ENCODE results near the gene AOC1.

Gene AOC1

GRCh38 chr7:150869467-150869866, 17.1 kb downstream of the AOC1 start:
- H4K20me1 ChIP-seq (ENCODE audit: insufficient read depth, low read length), result no peaks in the 10 kb centered on the region
- H3F3A ChIP-seq (ENCODE audit: insufficient read depth, low read length), result no peaks in the 10 kb centered on the region
- H3K9ac ChIP-seq (ENCODE audit: low read length), result no peak overlapping the region
- no peak overlapping the region for H3K4me3 ChIP-seq (ENCODE audit: low read depth, low read length, poor library complexity, severe bottlenecking)
- no peak for TF ChIP-seq CTCF (IDR thresholded peaks at IDR 0.05; ENCODE audit: low read length)
- no peak for TF ChIP-seq EZH2 (IDR thresholded peaks at IDR 0.05; ENCODE audit: borderline replicate concordance, low read length)
- peaks cover 11% of the 10 kb centered on the region; the same call in 1 of the 2 replicates for H3K27me3 ChIP-seq (ENCODE audit: insufficient read depth, low read length)
- no peak overlapping the region for H3K27ac ChIP-seq (ENCODE audit: low read depth, low read length, poor library complexity, severe bottlenecking)
- no peak overlapping the region for H3K4me2 ChIP-seq (ENCODE audit: low read length)
- no peaks in the 10 kb centered on the region for H3K36me3 ChIP-seq (ENCODE audit: insufficient read depth, low read length)
- H3K79me2 ChIP-seq (ENCODE audit: insufficient read depth, low read length), result no peaks in the 10 kb centered on the region
- peaks cover 5% of the 10 kb centered on the region; the same call in 1 of the 2 replicates for H3K9me3 ChIP-seq (ENCODE audit: low read length)
- no peak overlapping the region for H2AFZ ChIP-seq (ENCODE audit: low read length)
- no peaks in the 10 kb centered on the region for H3K4me1 ChIP-seq (ENCODE audit: insufficient read depth, low read length, severe bottlenecking)
- H3K9me2 ChIP-seq (ENCODE audit: low read depth, low read length), result no peaks in the 10 kb centered on the region

- Histone ChIP-seq H3F3A (ENCODE audit: insufficient read depth, low read length) (no peaks in the 10 kb centered on the region), H3K4me3 (ENCODE audit: low read depth, low read length, poor library complexity, severe bottlenecking) (no peak overlapping the region), H3K27me3 (ENCODE audit: insufficient read depth, low read length) (peaks cover 13% of the 10 kb centered on the region; the same call in 1 of the 2 replicates), H3K27ac (ENCODE audit: low read depth, low read length, poor library complexity, severe bottlenecking) (no peak overlapping the region), H4K20me1 (ENCODE audit: insufficient read depth, low read length) (no peaks in the 10 kb centered on the region), H3K9me3 (ENCODE audit: low read length) (peaks cover 5% of the 10 kb centered on the region; the same call in 1 of the 2 replicates), H3K79me2 (ENCODE audit: insufficient read depth, low read length) (no peaks in the 10 kb centered on the region), H3K4me2 (ENCODE audit: low read length) (no peak overlapping the region), H3K36me3 (ENCODE audit: insufficient read depth, low read length) (no peaks in the 10 kb centered on the region), H3K4me1 (ENCODE audit: insufficient read depth, low read length, severe bottlenecking) (peaks cover 5% of the 10 kb centered on the region), H3K9me2 (ENCODE audit: low read depth, low read length) (no peaks in the 10 kb centered on the region), H2AFZ (ENCODE audit: low read length) (no peak overlapping the region), H3K9ac (ENCODE audit: low read length) (no peak overlapping the region)
- TF ChIP-seq CTCF (IDR thresholded peaks at IDR 0.05; ENCODE audit: low read length) (no peak), EZH2 (IDR thresholded peaks at IDR 0.05; ENCODE audit: borderline replicate concordance, low read length) (no peak)
Measured at GRCh38 chr7:150871601-150872000, 19.3 kb downstream of the AOC1 start.

GRCh38 chr7:150874401-150875198, 22.3 kb downstream of the AOC1 start:
- no peak overlapping the region for H3K9ac ChIP-seq (ENCODE audit: low read length)
- H3K4me1 ChIP-seq (ENCODE audit: insufficient read depth, low read length, severe bottlenecking), result peaks cover 11% of the 10 kb centered on the region
- no peaks in the 10 kb centered on the region for H3K9me2 ChIP-seq (ENCODE audit: low read depth, low read length)
- no peaks in the 10 kb centered on the region for H3K79me2 ChIP-seq (ENCODE audit: insufficient read depth, low read length)
- peaks cover 5% of the 10 kb centered on the region; the same call in 1 of the 2 replicates for H3K9me3 ChIP-seq (ENCODE audit: low read length)
- H3K4me3 ChIP-seq (ENCODE audit: low read depth, low read length, poor library complexity, severe bottlenecking), result no peak overlapping the region
- peaks cover 13% of the 10 kb centered on the region; the same call in 1 of the 2 replicates for H3K27me3 ChIP-seq (ENCODE audit: insufficient read depth, low read length)
- no peak overlapping the region for H2AFZ ChIP-seq (ENCODE audit: low read length)
- H3K4me2 ChIP-seq (ENCODE audit: low read length), result no peak overlapping the region
- H3K27ac ChIP-seq (ENCODE audit: low read depth, low read length, poor library complexity, severe bottlenecking), result no peak overlapping the region
- no peaks in the 10 kb centered on the region for H4K20me1 ChIP-seq (ENCODE audit: insufficient read depth, low read length)
- no peaks in the 10 kb centered on the region for H3K36me3 ChIP-seq (ENCODE audit: insufficient read depth, low read length)
- no peaks in the 10 kb centered on the region for H3F3A ChIP-seq (ENCODE audit: insufficient read depth, low read length)
- TF ChIP-seq CTCF (IDR thresholded peaks at IDR 0.05; ENCODE audit: low read length) (no peak), EZH2 (IDR thresholded peaks at IDR 0.05; ENCODE audit: borderline replicate concordance, low read length) (no peak)
